ENCODE measurements around the gene NLRP3.

Gene NLRP3

DNA sequence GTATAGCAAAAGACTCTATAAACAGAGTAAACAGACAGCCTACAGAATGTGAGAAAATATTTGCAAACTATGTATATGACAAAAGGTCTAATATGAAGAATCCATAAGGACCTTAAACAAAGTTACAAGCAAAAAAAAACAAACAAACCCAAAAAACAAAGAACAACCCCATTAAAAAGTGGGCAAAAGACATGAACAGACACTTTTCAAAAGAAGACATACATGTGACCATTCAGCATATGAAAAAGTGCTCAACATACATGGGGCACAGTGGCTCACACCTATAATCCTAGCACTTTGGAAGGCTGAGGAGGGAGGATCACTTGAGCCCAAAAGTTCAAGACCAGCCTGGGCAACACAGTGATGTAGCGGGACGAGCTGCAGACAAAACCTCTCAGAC lies 59.8 kb downstream of the NLRP3 start:
- TF ChIP-seq ZBTB7A (IDR thresholded peaks at IDR 0.05; ENCODE audit: low read depth): no peak

DNA sequence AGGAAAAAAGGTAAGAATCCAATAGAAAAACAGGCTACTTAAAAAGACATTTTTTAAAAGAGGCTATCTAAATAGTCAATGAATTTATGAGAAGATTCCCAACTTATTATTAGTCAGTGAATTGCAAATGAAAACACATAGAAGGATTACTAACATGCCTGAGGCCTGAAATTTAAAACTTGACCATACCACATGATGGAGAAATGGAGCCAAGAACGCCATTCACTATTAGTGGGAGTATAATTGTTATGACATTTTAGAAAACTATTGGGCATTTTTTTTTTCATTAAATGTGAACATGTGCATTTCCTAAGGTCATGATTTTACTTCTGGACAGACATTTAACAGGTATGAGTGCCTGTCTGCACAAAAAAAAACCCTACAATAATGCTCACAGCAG lies 66.8 kb downstream of the NLRP3 start:
- TF ChIP-seq FOXM1 (IDR thresholded peaks at IDR 0.05; ENCODE audit: borderline replicate concordance, low read depth) (no peak), CEBPB (IDR thresholded peaks at IDR 0.05) (no peak), ZBTB7A (IDR thresholded peaks at IDR 0.05; ENCODE audit: low read depth) (no peak), TCF12 (IDR thresholded peaks at IDR 0.05; ENCODE audit: low read depth) (no peak)

DNA sequence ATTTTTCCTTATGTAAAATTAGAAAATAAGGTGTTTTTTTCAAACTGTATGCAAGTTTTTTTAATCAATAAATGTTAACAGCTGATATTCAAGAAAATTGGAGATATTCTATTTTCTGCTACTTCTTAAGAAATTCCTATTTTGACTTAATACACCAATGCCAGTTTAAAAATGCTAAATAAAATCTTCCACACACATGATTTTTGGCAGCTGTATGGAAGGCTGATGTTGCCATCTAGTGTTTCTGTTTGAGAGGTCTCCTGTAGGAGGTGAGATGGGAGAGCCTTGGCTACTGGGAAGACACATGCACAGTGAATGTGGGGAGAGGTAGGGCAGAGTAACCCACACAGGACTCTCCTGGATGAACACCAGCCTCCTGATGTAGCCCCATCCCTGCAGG lies 71.1 kb downstream of the NLRP3 start:
- no peak for TF ChIP-seq CEBPB (IDR thresholded peaks at IDR 0.05)
- TF ChIP-seq RAD21 (IDR thresholded peaks at IDR 0.05; ENCODE audit: low read depth): peak; percentile 47
- no peak for TF ChIP-seq TEAD4 (IDR thresholded peaks at IDR 0.05)

DNA sequence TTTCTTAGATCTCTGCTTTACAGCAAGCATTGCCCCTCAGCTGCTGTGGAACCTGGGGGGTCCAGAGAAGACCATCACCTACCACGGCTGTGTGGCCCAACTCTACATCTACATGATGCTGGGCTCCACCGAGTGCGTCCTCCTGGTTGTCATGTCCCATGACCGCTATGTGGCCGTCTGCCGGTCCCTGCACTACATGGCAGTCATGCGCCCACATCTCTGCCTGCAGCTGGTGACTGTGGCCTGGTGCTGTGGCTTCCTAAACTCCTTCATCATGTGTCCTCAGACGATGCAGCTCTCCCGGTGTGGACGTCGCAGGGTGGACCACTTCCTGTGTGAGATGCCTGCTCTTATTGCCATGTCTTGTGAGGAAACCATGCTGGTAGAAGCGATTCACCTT lies 75.4 kb downstream of the NLRP3 start:
- no peak for TF ChIP-seq YY1 (IDR thresholded peaks at IDR 0.05; ENCODE audit: low read depth)
- no peak for TF ChIP-seq FOXM1 (IDR thresholded peaks at IDR 0.05; ENCODE audit: borderline replicate concordance, low read depth)

DNA sequence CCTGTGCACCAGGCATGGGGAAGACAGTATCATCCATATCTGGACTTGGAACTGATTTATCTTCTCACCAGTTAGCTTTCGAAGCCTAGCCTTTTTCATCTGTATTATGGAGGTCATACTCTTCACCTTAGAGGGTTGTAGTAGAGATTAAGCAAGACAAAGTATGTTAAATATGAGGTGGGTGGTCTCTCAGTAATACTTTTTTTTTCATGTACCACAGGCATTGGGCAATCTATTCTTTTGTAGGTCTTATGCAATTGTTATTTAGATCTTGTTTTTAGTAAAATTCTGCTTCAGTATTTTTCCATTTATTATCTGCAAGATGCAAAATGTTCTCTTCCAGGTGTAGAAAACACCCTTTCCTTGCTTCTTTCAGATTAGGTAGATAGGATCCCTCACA lies 77.1 kb downstream of the NLRP3 start:
- TF ChIP-seq TEAD4 (IDR thresholded peaks at IDR 0.05) (no peak), YY1 (IDR thresholded peaks at IDR 0.05; ENCODE audit: low read depth) (no peak), CREB1 (IDR thresholded peaks at IDR 0.05; ENCODE audit: low read depth) (no peak), EP300 (IDR thresholded peaks at IDR 0.05; ENCODE audit: borderline replicate concordance) (no peak), TCF12 (IDR thresholded peaks at IDR 0.05; ENCODE audit: low read depth) (no peak), TAF1 (IDR thresholded peaks at IDR 0.05; ENCODE audit: low read depth) (no peak), ZBTB7A (IDR thresholded peaks at IDR 0.05; ENCODE audit: low read depth) (no peak), EGR1 (IDR thresholded peaks at IDR 0.05) (no peak), CEBPB (IDR thresholded peaks at IDR 0.05) (no peak), RAD21 (IDR thresholded peaks at IDR 0.05; ENCODE audit: low read depth) (no peak), FOXM1 (IDR thresholded peaks at IDR 0.05; ENCODE audit: borderline replicate concordance, low read depth) (no peak), NFIC (IDR thresholded peaks at IDR 0.05) (no peak)
- TF ChIP-seq, protein P1, sequence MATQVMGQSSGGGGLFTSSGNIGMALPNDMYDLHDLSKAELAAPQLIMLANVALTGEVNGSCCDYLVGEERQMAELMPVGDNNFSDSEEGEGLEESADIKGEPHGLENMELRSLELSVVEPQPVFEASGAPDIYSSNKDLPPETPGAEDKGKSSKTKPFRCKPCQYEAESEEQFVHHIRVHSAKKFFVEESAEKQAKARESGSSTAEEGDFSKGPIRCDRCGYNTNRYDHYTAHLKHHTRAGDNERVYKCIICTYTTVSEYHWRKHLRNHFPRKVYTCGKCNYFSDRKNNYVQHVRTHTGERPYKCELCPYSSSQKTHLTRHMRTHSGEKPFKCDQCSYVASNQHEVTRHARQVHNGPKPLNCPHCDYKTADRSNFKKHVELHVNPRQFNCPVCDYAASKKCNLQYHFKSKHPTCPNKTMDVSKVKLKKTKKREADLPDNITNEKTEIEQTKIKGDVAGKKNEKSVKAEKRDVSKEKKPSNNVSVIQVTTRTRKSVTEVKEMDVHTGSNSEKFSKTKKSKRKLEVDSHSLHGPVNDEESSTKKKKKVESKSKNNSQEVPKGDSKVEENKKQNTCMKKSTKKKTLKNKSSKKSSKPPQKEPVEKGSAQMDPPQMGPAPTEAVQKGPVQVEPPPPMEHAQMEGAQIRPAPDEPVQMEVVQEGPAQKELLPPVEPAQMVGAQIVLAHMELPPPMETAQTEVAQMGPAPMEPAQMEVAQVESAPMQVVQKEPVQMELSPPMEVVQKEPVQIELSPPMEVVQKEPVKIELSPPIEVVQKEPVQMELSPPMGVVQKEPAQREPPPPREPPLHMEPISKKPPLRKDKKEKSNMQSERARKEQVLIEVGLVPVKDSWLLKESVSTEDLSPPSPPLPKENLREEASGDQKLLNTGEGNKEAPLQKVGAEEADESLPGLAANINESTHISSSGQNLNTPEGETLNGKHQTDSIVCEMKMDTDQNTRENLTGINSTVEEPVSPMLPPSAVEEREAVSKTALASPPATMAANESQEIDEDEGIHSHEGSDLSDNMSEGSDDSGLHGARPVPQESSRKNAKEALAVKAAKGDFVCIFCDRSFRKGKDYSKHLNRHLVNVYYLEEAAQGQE (IDR thresholded peaks at IDR 0.05; ENCODE audit: low read depth): no peak
- TF ChIP-seq, protein P2, sequence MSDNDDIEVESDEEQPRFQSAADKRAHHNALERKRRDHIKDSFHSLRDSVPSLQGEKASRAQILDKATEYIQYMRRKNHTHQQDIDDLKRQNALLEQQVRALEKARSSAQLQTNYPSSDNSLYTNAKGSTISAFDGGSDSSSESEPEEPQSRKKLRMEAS (IDR thresholded peaks at IDR 0.05): no peak
- TF ChIP-seq, protein P3, sequence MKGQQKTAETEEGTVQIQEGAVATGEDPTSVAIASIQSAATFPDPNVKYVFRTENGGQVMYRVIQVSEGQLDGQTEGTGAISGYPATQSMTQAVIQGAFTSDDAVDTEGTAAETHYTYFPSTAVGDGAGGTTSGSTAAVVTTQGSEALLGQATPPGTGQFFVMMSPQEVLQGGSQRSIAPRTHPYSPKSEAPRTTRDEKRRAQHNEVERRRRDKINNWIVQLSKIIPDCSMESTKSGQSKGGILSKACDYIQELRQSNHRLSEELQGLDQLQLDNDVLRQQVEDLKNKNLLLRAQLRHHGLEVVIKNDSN (IDR thresholded peaks at IDR 0.05): no peak

DNA sequence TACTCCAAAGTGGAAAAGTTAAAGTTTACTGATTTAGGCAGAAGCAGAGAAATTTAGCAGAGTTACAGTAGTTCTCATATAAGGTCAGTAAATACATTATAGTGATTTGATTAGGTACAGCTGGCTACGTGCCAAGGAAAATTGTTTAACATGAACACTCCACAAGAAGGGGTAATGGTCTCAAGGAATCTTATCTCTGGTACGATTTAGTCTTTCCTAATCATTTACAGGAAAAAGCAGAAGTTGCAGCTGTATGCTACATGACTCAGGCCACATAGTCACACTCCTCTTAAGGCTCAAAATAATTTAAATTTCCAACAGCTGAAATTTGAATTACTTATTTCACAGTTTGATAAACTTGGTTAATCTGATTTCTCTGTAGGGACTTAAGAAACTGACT lies 78.8 kb downstream of the NLRP3 start:
- TF ChIP-seq CEBPB (IDR thresholded peaks at IDR 0.05) (no peak), EGR1 (IDR thresholded peaks at IDR 0.05) (no peak), EP300 (IDR thresholded peaks at IDR 0.05; ENCODE audit: borderline replicate concordance) (no peak), TAF1 (IDR thresholded peaks at IDR 0.05; ENCODE audit: low read depth) (no peak), FOXM1 (IDR thresholded peaks at IDR 0.05; ENCODE audit: borderline replicate concordance, low read depth) (no peak), CREB1 (IDR thresholded peaks at IDR 0.05; ENCODE audit: low read depth) (no peak), TEAD4 (IDR thresholded peaks at IDR 0.05) (no peak), ZBTB7A (IDR thresholded peaks at IDR 0.05; ENCODE audit: low read depth) (no peak), TCF12 (IDR thresholded peaks at IDR 0.05; ENCODE audit: low read depth) (no peak), RAD21 (IDR thresholded peaks at IDR 0.05; ENCODE audit: low read depth) (no peak)
- TF ChIP-seq, protein P3 (IDR thresholded peaks at IDR 0.05): no peak
- TF ChIP-seq, protein P1 (IDR thresholded peaks at IDR 0.05; ENCODE audit: low read depth): no peak
- TF ChIP-seq, protein P2 (IDR thresholded peaks at IDR 0.05): no peak

DNA sequence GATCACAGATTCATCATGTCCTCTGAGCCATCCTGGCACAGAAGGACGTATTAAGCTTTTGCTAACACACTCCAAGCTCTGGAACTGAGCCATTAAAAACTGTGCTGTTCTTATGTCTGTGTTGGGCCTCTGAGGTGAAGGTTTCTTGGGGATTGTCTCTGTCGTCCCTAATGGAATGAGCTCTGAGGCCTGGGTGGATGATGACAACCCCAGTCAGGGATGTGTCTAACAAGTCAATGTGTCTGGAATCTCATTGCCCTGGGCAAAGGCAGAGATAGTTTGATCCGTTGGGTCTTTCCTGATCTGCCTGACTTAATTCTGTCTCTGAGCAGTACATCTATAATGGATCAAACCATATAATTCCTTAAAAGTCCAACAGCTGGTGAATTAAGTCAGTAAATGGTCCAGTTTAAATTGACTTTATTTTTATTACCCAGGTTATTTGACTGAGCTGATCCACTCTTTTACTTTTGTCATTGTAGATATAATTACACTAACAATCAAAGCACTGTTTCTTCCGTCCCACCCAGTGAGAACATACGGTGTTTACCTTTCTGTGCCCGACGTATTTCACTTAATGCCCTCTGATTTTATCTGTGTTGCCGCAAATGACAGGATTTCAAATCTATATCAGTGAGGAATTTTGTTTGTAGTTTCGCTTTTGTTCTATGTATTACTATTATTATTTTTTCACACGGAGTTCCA lies 80.8 kb downstream of the NLRP3 start:
- TF ChIP-seq NFIC (IDR thresholded peaks at IDR 0.05): no peak
- TF ChIP-seq CEBPB (IDR thresholded peaks at IDR 0.05): no peak

Data from Ishikawa (cell line).